Mesenchymal stem cell (in vitro differentiated cells and primary cell): ENCODE data around the gene CHCHD3.

ENCODE experiments used
- DNase-seq: peaks from one replicate; pipeline ENCODE4 v3.0.0-alpha.2; 2013
- H2AFZ ChIP-seq: one replicate; pipeline ENCODE4 v1.6.1; 2013; ENCODE audit warnings: low read depth, mild to moderate bottlenecking, control low read depth, inconsistent platforms, low read length, moderate library complexity
- H2AK5ac ChIP-seq: 2 replicates; pipeline ENCODE4 v1.6.1; 2013; ENCODE audit warnings: low read length, moderate library complexity, mild to moderate bottlenecking, inconsistent platforms; ENCODE audit not compliant: severe bottlenecking
- H2BK120ac ChIP-seq: one replicate; pipeline ENCODE4 v1.6.1; 2013; ENCODE audit warnings: low read depth, mild to moderate bottlenecking, inconsistent platforms, low read length, moderate library complexity
- H2BK12ac ChIP-seq, 2 experiments: one replicate each; pipeline ENCODE4 v1.6.1; 2013; ENCODE audit warnings: inconsistent platforms in 2 of 2, low read length in 2 of 2, mild to moderate bottlenecking in 2 of 2, moderate library complexity in 2 of 2, control low read depth in 1 of 2
- H2BK15ac ChIP-seq: one replicate; pipeline ENCODE4 v1.6.1; 2013; ENCODE audit warnings: mild to moderate bottlenecking, low read depth, inconsistent platforms; ENCODE audit not compliant: poor library complexity, severe bottlenecking
- H2BK5ac ChIP-seq: 2 replicates; pipeline ENCODE4 v1.6.1; 2013; ENCODE audit warnings: low read depth, mild to moderate bottlenecking, low read length, control low read depth, inconsistent platforms; ENCODE audit not compliant: poor library complexity, severe bottlenecking
- H3K14ac ChIP-seq, 2 experiments: one replicate each; pipeline ENCODE4 v1.6.1; 2013; ENCODE audit warnings: inconsistent platforms in 2 of 2, low read length in 2 of 2, control low read depth in 1 of 2, mild to moderate bottlenecking in 1 of 2, moderate library complexity in 1 of 2
- H3K18ac ChIP-seq, 2 experiments: one replicate each; pipeline ENCODE4 v1.6.1; 2013; ENCODE audit warnings: inconsistent platforms in 2 of 2, low read length in 2 of 2, control low read depth in 1 of 2, low read depth in 1 of 2, mild to moderate bottlenecking in 1 of 2
- H3K23ac ChIP-seq, 2 experiments: one replicate each; pipeline ENCODE4 v1.6.1; 2013; ENCODE audit warnings: inconsistent platforms in 2 of 2, low read length in 2 of 2, mild to moderate bottlenecking in 2 of 2, moderate library complexity in 2 of 2, control low read depth in 1 of 2
- H3K27ac ChIP-seq: 2 replicates; pipeline ENCODE4 v1.5.1; 2013; ENCODE audit warnings: mild to moderate bottlenecking, moderate library complexity, low read length, control low read depth, inconsistent platforms; ENCODE audit not compliant: poor library complexity, severe bottlenecking
- H3K27me3 ChIP-seq, 2 experiments: 2 replicates each; pipeline versions ENCODE4 v1.6.1 to v1.7.0; 2013; ENCODE audit warnings: low read length in 2 of 2, mild to moderate bottlenecking in 2 of 2, moderate library complexity in 2 of 2, control low read depth in 1 of 2, inconsistent platforms in 1 of 2; ENCODE audit not compliant: control insufficient read depth in 1 of 2, insufficient read depth in 1 of 2
- H3K36me3 ChIP-seq, 2 experiments: 2 replicates each; pipeline versions ENCODE4 v1.6.1 to v1.7.0; 2013; ENCODE audit warnings: low read length in 2 of 2, control low read depth in 1 of 2, inconsistent platforms in 1 of 2, low read depth in 1 of 2, mild to moderate bottlenecking in 1 of 2; ENCODE audit not compliant: insufficient read depth in 2 of 2, control insufficient read depth in 1 of 2
- H3K4ac ChIP-seq, 2 experiments: one replicate each; pipeline ENCODE4 v1.6.1; 2013; ENCODE audit warnings: inconsistent platforms in 2 of 2, low read length in 2 of 2, mild to moderate bottlenecking in 2 of 2, moderate library complexity in 2 of 2, control low read depth in 1 of 2, low read depth in 1 of 2
- H3K4me1 ChIP-seq: 2 replicates; pipeline ENCODE4 v1.6.1; 2013; ENCODE audit warnings: low read depth, low read length, control low read depth; ENCODE audit not compliant: control insufficient read depth, insufficient read depth
- H3K4me2 ChIP-seq: 2 replicates; pipeline ENCODE4 v1.6.1; 2013; ENCODE audit warnings: low read length, mild to moderate bottlenecking, inconsistent platforms; ENCODE audit not compliant: poor library complexity, severe bottlenecking
- H3K4me3 ChIP-seq, 2 experiments: 2 replicates each; pipeline versions ENCODE4 v1.5.1 to v1.7.0; 2013; ENCODE audit warnings: low read length in 2 of 2, mild to moderate bottlenecking in 2 of 2, control low read depth in 1 of 2, low read depth in 1 of 2; ENCODE audit not compliant: insufficient read depth in 1 of 2
- H3K79me1 ChIP-seq: replicated peaks from 2 replicates; pipeline ENCODE4 v1.6.1; 2013; ENCODE audit warnings: mild to moderate bottlenecking, control low read depth, low read length, inconsistent platforms; ENCODE audit not compliant: poor library complexity, severe bottlenecking
- H3K9ac ChIP-seq: 2 replicates; pipeline ENCODE4 v1.7.0; 2013; ENCODE audit warnings: mild to moderate bottlenecking, low read length, moderate library complexity
- H3K9me3 ChIP-seq: 2 replicates; pipeline ENCODE4 v1.7.0; 2013; ENCODE audit warnings: mild to moderate bottlenecking, low read length; ENCODE audit not compliant: control insufficient read depth
- H4K8ac ChIP-seq: one replicate; pipeline ENCODE4 v1.6.1; 2013; ENCODE audit warnings: inconsistent platforms, mild to moderate bottlenecking, low read length, moderate library complexity
- H4K91ac ChIP-seq: one replicate; pipeline ENCODE4 v1.6.1; 2013; ENCODE audit warnings: mild to moderate bottlenecking, low read length, inconsistent platforms
- WGBS: methylation state at CpG from one replicate; pipeline ENCODE4 v1.1.7; 2013; ENCODE audit warnings: mixed read lengths; 5-methylcytosine and 5-hydroxymethylcytosine counted together

CHCHD3 gene

DNA sequence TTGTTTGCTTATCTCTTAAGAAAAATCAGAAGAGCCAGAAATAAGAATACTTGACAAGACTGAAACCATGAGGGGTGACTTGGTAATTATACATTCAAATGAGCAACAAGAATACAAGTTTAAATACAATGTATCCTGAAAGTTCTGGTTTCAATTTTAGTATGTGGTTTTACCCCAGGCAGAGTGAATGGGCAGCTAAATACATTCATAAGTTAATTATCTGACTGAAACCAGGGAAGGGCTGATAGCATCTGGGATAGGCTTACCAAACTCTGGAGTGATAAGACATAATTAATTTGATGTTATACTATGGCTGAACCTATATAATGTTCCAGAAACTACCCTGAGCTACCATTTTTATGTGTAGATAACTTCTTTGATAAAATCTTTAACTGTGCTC lies 253.4 kb downstream of the CHCHD3 start:
- Histone ChIP-seq H3K36me3 (peaks cover 0 to 5% of the 10 kb centered on the region in 2 experiments), H3K4me2 (no peak overlapping the region), H3K4ac (no peak overlapping the region), H2BK120ac (no peak overlapping the region), H2BK5ac (no peak overlapping the region), H3K14ac (no peak overlapping the region), H2BK12ac (no peak overlapping the region), H3K9ac (no peak overlapping the region), H4K91ac (no peak overlapping the region), H3K18ac (no peak overlapping the region), H3K27ac (no peak overlapping the region), H3K27me3 (no peaks in the 10 kb centered on the region), H3K4me1 (no peaks in the 10 kb centered on the region), H4K8ac (no peak overlapping the region), H3K9me3 (no peaks in the 10 kb centered on the region), H2BK15ac (no peak overlapping the region), H2AFZ (no peak overlapping the region), H3K79me1 (peaks cover 8% of the 10 kb centered on the region), H3K23ac (no peak overlapping the region), H3K4me3 (no peak overlapping the region), H2AK5ac (no peak overlapping the region)
- DNase-seq: no peak

GRCh38 chr7:132825932-132826835 lies 255.7 kb downstream of the CHCHD3 start:
- Histone ChIP-seq H3K18ac (no peak overlapping the region), H4K8ac (no peak overlapping the region), H3K27me3 (no peaks in the 10 kb centered on the region), H4K91ac (no peak overlapping the region), H3K23ac (no peak overlapping the region), H3K4me1 (no peaks in the 10 kb centered on the region), H3K4me3 (no peak overlapping the region), H3K4ac (no peak overlapping the region), H2BK15ac (no peak overlapping the region), H3K4me2 (no peak overlapping the region), H2BK120ac (no peak overlapping the region), H2BK5ac (no peak overlapping the region), H3K27ac (no peak overlapping the region), H2AFZ (no peak overlapping the region), H3K9ac (no peak overlapping the region), H2AK5ac (no peak overlapping the region), H3K14ac (no peak overlapping the region), H2BK12ac (no peak overlapping the region), H3K9me3 (no peaks in the 10 kb centered on the region), H3K79me1 (peaks cover 8% of the 10 kb centered on the region), H3K36me3 (peaks cover 0 to 5% of the 10 kb centered on the region in 2 experiments)
- WGBS: 97% methylated on average over 5 of the region's 6 CpGs
- no peak for DNase-seq

- H3K27me3 ChIP-seq: no peaks in the 10 kb centered on the region
- no peak for DNase-seq
- H3K18ac ChIP-seq: no peak overlapping the region
- H3K79me1 ChIP-seq: peaks cover 8% of the 10 kb centered on the region
- H2BK12ac ChIP-seq: no peak overlapping the region
- H3K4ac ChIP-seq: no peak overlapping the region
- no peak overlapping the region for H3K4me2 ChIP-seq
- H2AK5ac ChIP-seq: no peak overlapping the region
- H3K23ac ChIP-seq: no peak overlapping the region
- peaks cover 0 to 5% of the 10 kb centered on the region in 2 experiments for H3K36me3 ChIP-seq
- H3K4me3 ChIP-seq: no peak overlapping the region
- no peak overlapping the region for H4K8ac ChIP-seq
- H2AFZ ChIP-seq: no peak overlapping the region
- H2BK15ac ChIP-seq: no peak overlapping the region
- H3K4me1 ChIP-seq: no peaks in the 10 kb centered on the region
- H3K9ac ChIP-seq: no peak overlapping the region
- H2BK5ac ChIP-seq: no peak overlapping the region
- H3K9me3 ChIP-seq: no peaks in the 10 kb centered on the region
- 97% methylated on average over 2 of the region's 2 CpGs for WGBS
- no peak overlapping the region for H3K27ac ChIP-seq
- H2BK120ac ChIP-seq: no peak overlapping the region
- no peak overlapping the region for H4K91ac ChIP-seq
- H3K14ac ChIP-seq: no peak overlapping the region
Measured at GRCh38 chr7:132825222-132825621, 256.7 kb downstream of the CHCHD3 start.

- Histone ChIP-seq H3K79me1 (peaks cover 3% of the 10 kb centered on the region), H3K23ac (no peak overlapping the region), H3K9ac (no peak overlapping the region), H2BK5ac (no peak overlapping the region), H3K14ac (peak overlapping the region in 1 of 2 experiments; percentile 44), H3K9me3 (no peaks in the 10 kb centered on the region), H3K4me1 (no peaks in the 10 kb centered on the region), H3K27ac (no peak overlapping the region), H2BK12ac (no peak overlapping the region), H2AFZ (no peak overlapping the region), H2BK120ac (no peak overlapping the region), H4K8ac (no peak overlapping the region), H2BK15ac (no peak overlapping the region), H3K36me3 (no peaks in the 10 kb centered on the region), H3K4ac (no peak overlapping the region), H3K27me3 (no peaks in the 10 kb centered on the region), H3K18ac (no peak overlapping the region), H3K4me2 (no peak overlapping the region), H2AK5ac (no peak overlapping the region), H3K4me3 (no peak overlapping the region), H4K91ac (no peak overlapping the region)
- DNase-seq: no peak
- over 99% methylated on average over 6 of the region's 7 CpGs for WGBS
Measured at GRCh38 chr7:132819648-132820047, 262.2 kb downstream of the CHCHD3 start.
